NCI-H82 (cell line): ENCODE data around the gene FLRT1.

Experiments used
- DNase-seq: peaks from one replicate; lab custom pipeline; 2025; lab: John Stamatoyannopoulos, UW

Gene FLRT1, protein sequence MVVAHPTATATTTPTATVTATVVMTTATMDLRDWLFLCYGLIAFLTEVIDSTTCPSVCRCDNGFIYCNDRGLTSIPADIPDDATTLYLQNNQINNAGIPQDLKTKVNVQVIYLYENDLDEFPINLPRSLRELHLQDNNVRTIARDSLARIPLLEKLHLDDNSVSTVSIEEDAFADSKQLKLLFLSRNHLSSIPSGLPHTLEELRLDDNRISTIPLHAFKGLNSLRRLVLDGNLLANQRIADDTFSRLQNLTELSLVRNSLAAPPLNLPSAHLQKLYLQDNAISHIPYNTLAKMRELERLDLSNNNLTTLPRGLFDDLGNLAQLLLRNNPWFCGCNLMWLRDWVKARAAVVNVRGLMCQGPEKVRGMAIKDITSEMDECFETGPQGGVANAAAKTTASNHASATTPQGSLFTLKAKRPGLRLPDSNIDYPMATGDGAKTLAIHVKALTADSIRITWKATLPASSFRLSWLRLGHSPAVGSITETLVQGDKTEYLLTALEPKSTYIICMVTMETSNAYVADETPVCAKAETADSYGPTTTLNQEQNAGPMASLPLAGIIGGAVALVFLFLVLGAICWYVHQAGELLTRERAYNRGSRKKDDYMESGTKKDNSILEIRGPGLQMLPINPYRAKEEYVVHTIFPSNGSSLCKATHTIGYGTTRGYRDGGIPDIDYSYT

GRCh38 chr11:64035576-64035975 lies at the start of gene FLRT1:
Gene FLRT1 (plus strand): TSS chr11:64035931. CDS start chr11:64116268, 80,337 bp downstream.
- DNase-seq, result peak; percentile 45

- DNase-seq, result peak; percentile 96
Observed at GRCh38 chr11:63986156-63986931, 49.4 kb upstream of the FLRT1 start, which contains the start of gene OTUB1. Gene OTUB1 (plus strand): TSS chr11:63986438. CDS start chr11:63986457, 19 bp downstream.

- DNase-seq, result no peak
Observed at GRCh38 chr11:63986932-63987513, 48.7 kb upstream of the FLRT1 start.

GRCh38 chr11:63991558-63991957 lies 44.2 kb upstream of the FLRT1 start:
- no peak for DNase-seq

- DNase-seq, result no peak
Observed at GRCh38 chr11:63993100-63993499, 42.6 kb upstream of the FLRT1 start.

DNA sequence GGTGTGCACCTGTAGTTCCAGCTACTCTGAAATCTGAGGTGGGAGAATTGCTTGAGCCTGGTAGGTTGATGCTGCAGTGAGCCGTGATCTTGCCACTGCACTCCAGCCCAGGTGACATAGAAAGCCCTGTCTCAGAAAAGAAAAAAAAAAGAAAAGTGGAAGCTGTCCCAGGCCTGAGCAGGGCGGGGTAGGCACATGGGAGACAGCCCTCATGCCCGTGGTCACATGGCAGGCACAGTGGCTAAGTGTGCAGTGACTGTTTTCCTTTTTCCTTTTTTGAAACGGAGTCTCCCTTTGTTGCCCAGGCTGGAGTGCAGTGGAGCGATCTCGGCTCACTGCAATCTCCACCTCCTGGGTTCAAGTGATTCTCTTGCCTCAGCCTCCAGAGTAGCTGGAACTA lies 41.7 kb upstream of the FLRT1 start:
- DNase-seq, result no peak

DNA sequence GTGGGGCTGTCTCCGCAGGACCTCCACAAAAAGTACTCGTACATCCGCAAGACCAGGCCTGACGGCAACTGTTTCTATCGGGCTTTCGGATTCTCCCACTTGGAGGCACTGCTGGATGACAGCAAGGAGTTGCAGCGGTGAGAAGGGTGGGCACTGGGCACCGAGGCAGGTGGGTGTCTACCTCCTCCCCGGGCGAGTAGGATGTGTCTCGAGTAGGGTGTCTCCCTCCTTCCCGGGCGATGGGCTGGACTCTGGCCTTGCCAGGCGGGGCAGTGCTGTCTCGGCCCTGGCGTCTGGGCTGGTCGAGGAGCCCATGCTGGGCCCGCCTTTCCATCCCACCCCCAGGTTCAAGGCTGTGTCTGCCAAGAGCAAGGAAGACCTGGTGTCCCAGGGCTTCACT lies 39.2 kb upstream of the FLRT1 start:
- DNase-seq, result no peak

- DNase-seq, result no peak
Observed at GRCh38 chr11:63997104-63997700, 38.5 kb upstream of the FLRT1 start.

DNA sequence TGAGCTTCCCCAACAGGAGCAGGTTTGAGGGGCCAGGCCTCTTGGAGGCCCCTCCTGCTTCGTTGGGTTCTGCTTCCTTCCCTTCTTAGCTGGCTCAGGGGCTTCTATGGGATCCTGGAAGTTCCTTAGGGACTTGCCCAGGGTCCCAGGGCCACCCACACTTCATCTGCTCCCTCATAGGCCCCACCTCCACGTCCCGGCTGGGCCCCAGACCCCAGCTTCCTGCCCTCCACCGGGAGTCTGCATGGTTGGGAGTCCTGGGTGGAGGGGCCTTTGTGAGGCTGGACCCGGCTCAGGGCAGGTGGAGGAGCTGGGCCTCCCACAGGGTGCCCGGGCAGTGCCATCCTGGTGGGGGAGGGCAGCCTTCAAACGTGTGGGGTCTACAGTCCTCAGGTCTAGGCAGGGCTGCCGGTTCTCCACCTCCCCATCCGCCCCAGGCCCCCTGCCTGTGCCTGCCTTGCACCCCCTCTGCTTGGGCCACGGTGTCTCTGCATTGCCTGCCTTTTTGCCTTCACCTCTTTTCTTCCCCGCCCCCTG lies 37.9 kb upstream of the FLRT1 start:
- no peak for DNase-seq

DNA sequence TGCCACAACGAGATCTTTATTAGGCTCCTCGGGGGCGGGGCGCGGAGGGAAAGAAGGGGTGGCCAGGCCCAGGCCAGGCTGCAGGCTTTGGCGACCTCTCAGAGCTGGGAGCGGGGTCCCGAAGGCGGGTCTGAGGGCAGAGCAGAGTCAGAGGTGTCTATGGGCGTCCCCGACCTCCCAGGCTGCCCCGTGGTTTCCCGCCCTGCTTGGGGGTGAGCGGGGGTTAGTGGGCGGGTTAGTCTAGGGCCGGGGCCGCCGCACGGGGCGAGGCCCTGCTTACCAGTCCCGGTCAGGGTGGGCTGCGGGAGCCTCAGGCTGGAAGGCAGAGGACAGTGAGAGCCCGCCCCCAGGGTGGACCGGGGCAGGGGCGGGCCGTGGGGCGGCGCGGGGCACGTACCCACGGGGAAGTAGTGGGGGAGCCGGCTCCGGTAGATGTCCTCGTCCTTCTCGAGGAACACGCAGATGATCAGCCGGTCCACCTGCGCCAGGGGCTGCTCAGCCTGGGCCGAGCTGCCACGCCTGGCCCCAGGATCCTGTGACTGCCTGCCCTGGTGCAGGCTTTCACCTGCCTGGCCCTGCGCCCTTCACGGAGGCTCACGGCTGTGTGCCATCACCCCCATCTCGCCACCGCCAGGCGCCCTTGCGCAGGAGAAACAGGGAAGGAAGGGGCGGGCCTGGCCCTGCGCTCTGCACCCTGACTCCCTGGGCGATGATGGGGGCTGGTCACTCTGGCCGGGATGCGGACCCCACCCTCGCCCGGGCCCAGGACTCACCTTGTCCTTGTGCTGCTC lies 37.0 kb upstream of the FLRT1 start:
- DNase-seq, result no peak

DNA sequence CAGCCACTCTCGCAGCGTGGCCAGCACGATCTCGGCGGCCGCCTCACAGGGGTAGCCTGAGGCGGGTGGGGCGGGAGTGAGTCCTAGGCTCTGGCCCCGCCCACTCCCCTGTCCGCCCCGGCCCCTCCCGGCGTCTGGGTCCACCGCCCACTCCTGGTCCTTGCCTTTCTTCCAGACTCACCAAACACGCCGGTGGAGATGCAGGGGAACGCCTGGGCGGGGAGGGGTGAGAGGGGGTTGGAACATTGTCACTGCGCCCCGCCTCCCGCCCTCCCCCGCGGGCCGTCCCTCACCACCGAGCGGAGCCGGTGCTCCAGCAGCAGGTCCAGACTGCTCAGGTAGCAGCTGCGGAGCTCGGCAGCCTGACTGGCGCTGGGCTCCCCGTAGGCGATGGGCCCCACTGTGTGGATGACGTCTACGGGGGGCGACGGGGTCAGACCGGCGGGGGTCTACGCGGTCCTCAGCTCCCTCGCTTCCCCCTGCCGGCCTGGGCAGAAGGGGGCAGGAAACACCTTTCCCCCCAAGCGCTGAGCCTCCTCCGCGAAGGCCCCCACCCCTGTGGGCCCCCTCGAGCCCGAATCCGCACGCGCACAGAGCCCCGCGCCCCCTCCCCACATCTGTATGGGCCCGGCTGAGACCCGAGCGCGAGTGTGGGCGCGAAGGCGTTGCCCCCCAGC lies 36.2 kb upstream of the FLRT1 start:
- DNase-seq, result peak; percentile 61

DNA sequence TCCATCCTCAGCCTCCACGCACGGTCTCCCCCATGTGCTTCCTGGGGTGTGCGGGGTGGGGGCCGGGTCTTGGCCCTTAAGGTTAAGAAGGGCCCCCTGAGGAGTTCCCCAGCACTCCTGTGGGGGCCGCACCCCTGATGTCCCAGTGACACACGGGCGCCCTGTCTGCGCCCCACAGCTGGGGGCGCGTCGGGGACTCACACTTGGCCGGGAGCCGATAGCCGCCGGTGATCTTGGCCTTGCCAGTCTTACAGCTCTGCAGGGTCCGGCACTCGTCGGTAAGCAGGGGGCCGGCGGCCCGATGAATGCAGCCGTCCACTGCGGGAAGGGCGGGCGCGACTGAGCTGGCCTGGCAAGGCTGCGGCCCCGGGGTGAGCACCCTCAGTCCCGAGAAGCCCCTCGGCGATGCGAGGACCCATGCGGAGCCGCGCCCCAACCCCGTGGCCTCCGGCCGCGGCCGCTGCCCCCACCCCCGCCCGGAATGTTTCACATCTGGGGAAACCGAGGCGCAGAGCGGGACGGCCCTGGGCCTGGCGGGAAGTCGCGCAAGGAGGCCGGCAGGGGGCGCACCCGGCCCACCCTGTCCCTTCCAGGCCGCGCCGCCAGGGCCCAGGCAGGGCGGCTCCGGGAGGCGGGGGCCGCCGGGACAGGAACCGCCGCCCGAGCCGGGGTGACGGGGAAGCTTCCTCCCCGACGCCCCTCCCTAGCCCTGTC lies 35.5 kb upstream of the FLRT1 start:
- peak; percentile 59 for DNase-seq

DNA sequence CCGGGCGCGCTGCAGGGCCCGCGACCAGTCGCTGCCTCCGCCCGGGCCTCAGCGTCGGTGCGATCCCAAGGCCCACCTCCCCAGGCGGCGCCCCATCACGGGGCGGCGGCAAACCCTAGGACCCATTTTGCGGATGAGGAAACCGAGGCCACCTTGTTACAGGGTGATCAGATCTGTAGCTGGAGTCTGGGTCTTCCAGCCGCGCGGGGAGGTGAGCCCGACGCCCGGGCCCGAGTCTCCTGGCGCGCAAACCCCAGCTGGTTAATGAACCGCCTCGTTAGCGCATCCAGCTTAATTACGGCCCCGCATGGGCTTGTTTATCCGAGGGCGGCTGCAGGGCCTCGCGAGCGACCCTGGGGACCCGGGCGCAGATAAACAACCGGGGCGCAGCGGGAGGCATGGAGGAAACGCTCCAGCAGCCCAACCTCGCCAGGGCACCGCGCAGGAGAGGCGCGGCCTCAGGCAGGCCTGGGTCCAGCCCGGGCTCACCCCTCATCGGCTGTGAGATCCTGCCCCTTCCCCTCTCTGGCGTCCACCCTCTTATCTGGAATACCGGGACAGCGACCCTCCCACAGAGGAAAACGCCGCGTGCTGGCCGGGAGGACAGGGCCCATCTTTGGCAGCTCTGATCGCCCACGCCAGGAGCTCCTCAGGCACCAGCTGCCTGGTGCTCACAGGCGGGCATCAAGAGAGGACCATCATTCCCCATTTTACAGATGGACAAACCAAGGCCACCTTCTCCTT lies 34.8 kb upstream of the FLRT1 start:
- no peak for DNase-seq

GRCh38 chr11:64001484-64002420 lies 34.0 kb upstream of the FLRT1 start:
- no peak for DNase-seq

- DNase-seq, result no peak
Observed at GRCh38 chr11:64003807-64004589, 31.7 kb upstream of the FLRT1 start.

DNA sequence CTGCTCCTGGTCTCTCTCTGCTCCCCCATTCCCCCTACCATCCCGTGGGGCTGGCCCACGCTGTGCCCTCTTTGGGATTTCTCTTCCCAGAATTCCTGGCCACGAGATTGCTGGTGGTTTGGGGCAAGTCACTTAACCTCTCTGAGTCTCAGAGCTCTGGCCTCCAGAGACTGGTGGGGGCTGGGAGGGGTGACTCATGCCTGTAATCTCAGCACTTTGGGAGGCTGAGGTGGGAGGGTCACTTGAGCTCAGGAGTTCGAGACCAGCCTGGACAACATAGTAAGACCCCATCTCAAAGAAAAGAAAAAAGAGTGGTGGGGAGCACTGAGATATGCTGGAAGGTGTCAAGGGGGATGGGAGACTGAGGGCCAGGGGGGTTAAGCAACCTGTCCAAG lies 31.1 kb upstream of the FLRT1 start:
- no peak for DNase-seq

GRCh38 chr11:64005691-64006090 lies 30.0 kb upstream of the FLRT1 start:
- DNase-seq, result no peak
